WI38 (cell line): Measurements from ENCODE around the gene PSMD6.

ENCODE experiments used
- H3K4me3 ChIP-seq: 2 replicates; pipeline ENCODE4 v1.5.1; 2011; ENCODE audit warnings: low read depth, mild to moderate bottlenecking, control low read depth, low read length
- TF ChIP-seq, protein P1 (sequence below): IDR thresholded peaks from 2 replicates; pipeline ENCODE4 v1.5.1; 2012; ENCODE audit warnings: low read depth, mild to moderate bottlenecking, control low read depth, low read length

PSMD6 gene

DNA sequence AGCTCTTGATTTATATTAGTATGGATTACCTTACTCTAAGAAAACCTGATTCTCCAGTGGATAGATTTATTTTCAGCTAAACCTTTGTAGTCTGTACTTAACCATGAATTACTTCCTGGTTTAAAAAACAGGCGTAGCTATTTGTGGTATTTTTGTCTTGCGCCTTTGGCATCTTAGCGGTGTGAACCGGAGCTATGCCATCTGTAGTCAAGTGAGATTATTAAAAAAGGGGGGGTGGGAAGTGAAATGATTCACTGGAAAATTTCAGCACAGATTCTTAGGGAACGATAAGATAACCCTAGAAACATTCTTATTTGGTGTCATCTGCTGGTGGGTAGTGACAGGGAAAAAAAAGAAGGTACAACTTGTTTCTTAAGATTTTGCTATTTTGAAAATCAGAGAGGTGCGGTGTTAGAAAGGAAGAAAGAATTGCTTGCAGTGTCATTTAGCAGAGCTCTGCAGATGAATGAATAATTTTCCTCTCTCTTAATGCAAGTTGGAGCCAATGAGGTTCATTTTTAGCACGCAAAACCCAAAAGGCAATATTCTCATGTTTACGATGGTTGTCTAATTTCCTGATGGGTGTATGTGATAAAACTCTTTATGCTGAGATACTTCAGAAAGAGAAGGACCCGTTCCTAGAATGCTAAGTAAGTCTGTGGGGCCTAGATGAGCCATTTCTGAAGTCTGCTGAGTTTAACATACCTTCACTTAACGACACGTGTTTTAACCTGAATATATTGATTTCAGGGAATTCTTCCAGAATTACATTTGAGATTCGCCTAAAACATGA is 44.0 kb downstream of the PSMD6 start:
- H3K4me3 ChIP-seq, result no peak overlapping the region
- TF ChIP-seq, protein P1, sequence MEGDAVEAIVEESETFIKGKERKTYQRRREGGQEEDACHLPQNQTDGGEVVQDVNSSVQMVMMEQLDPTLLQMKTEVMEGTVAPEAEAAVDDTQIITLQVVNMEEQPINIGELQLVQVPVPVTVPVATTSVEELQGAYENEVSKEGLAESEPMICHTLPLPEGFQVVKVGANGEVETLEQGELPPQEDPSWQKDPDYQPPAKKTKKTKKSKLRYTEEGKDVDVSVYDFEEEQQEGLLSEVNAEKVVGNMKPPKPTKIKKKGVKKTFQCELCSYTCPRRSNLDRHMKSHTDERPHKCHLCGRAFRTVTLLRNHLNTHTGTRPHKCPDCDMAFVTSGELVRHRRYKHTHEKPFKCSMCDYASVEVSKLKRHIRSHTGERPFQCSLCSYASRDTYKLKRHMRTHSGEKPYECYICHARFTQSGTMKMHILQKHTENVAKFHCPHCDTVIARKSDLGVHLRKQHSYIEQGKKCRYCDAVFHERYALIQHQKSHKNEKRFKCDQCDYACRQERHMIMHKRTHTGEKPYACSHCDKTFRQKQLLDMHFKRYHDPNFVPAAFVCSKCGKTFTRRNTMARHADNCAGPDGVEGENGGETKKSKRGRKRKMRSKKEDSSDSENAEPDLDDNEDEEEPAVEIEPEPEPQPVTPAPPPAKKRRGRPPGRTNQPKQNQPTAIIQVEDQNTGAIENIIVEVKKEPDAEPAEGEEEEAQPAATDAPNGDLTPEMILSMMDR, result no peak

DNA sequence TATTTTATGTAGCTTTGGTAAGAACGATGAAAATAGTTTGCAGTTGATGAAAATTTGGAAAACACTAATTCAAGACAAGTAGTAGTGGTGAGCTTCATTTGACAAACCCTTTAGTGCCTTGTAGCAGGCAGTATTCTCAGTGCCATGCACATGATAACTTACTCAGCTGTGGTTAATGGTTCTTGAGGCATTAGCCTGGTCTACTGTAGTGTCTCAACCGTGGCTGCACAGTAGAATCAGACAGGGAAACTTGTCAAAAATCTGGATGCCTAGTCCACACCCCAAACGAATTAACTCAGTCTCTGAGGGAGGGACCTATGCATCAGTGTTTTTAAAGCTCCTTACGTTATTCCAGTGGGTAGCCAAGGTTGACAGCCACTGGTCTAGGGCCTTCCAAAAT is 45.4 kb downstream of the PSMD6 start:
- TF ChIP-seq, protein P1, result no peak
- no peak overlapping the region for H3K4me3 ChIP-seq

- TF ChIP-seq, protein P1, result no peak
- H3K4me3 ChIP-seq, result no peak overlapping the region
Observed at GRCh38 chr3:63976872-63977200, 46.5 kb downstream of the PSMD6 start.

- TF ChIP-seq, protein P1, result no peak
Observed at GRCh38 chr3:63976161-63976871, 47.0 kb downstream of the PSMD6 start.

DNA sequence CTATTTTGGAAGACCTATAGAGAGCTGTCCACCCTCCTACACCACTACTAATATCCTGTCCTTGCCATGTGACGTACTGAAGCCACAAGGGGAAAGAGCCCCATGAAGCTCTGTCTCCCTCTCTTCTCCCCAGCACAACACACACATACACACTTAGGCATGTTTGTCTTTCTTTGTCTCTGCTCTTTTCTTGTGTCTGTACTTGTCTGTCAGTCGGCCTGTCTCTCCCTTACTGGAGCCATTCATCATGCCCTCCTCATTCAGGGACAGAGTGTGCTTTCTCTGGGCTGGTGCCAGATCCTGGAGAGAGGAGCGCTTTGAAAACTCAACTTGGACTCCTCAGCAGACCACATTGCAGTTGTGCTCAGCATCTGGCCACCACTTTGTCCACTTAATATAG is 47.6 kb downstream of the PSMD6 start:
- TF ChIP-seq, protein P1, result no peak
- H3K4me3 ChIP-seq, result no peak overlapping the region

More at GRCh38 chr3:63976161-63976871, 47.0 kb downstream of the PSMD6 start:
- no peak overlapping the region for H3K4me3 ChIP-seq

DNA sequence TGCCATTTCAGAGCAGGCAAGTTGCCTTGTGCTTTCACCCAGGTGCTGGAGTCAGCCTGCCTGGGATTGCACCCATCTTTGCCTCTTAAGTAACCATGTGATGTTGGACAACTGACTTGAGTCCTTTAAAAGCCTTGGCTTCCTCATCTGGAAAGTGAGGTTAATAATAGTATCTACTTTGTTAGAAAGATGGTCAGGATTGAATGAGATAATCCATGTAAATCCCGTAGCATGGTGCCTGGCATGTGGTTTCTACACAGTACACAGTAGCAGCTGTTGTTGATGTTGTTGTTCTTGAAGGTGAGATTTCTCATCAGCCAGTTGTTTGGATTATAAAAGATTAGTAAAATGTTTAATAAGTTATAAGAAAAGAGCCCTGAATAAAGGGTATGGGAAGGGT is 48.8 kb downstream of the PSMD6 start:
- TF ChIP-seq, protein P1, result no peak
- no peak overlapping the region for H3K4me3 ChIP-seq

DNA sequence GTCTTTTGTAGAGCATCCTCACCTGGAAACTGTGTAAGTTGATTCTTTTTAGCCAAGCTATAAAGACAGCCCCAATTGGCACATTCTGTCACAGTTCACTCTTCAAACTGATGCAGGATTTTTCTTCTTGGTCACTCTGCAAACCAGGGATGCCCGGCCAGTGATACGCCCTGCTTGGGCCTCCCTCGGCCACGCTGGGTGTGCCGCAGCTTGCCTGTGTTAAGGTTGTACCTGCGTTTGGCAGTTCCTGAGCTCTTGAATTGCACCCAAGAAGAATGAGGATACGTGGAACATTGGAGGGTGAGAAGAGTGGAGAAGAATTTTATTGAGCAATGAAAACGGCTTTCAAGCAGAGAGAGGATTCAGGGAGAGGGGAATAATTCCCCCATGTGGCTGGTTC is 49.9 kb downstream of the PSMD6 start:
- TF ChIP-seq, protein P1, result no peak
- H3K4me3 ChIP-seq, result no peak overlapping the region
